Skin of body (tissue), 2 donors: ENCODE data around the gene SYNE2. TPM values are rescaled to one million over a fixed set of nuclear protein-coding genes. Genes with fewer than 3 reads are reported as not detected.

Source experiments
- DNase-seq: peaks from one replicate; lab custom pipeline; 2025; lab: John Stamatoyannopoulos, UW
- total RNA-seq: library from RNA; depleted of rRNA; stranded (reverse); fragments of >200 nt; gene quantifications from one replicate; pipeline ENCODE4 v1.2.3, GENCODE V29; 2014

Gene SYNE2
- total RNA-seq, 1 donor from 2014 or later, result 139 TPM

- DNase-seq, result no peak
Observed at GRCh38 chr14:64212666-64213065, 359.9 kb downstream of the SYNE2 start.

DNA sequence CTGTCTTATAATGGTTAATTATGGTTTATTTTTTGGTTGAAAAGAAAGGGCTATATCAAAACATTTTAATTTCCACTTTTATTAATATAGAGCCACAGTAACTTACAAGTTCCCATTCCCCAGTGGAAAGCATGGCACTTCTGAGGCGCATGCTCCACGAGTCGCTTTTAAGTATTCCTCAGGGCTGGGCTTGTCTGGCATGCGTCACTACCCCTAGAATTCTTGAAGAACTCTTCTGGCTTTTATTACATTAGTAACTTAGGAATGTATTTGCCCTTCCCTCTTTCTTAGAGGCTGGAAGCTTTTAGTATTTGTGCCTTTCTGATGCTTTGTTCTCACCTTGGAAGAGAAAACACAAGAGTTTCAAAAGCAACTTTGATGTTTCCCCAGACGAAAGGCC is 360.3 kb downstream of the SYNE2 start:
- DNase-seq, result no peak

DNA sequence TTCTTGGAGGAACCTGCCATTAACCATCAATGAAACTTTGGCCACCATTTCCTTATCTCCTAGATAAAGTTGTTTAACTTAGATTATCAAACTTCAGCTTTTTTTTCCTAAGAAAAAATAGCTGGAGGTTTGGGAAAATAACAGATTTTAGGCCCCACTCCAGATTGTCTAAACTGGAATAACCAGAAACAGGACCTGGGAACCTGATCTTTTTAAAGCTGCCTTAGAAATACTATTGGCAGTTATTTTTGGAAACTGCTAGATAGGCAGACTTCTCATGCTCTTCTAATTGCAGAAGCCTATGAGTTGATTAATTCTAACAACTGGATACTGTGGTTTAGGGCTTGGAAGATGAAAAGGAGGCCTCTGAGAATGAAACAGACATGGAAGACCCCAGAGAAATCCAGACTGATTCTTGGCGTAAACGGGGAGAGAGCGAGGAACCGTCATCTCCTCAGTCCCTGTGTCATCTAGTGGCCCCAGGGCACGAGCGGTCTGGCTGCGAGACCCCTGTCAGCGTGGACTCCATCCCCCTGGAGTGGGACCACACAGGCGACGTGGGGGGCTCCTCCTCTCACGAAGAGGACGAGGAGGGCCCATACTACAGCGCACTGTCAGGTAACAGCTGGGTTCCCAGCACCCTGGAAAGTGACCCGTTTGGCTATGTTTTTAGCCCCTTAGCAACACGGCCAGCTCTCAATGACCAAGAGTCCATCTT is 361.2 kb downstream of the SYNE2 start:
- DNase-seq, result no peak

GRCh38 chr14:64215274-64215673 is 362.5 kb downstream of the SYNE2 start:
- no peak for DNase-seq

DNA sequence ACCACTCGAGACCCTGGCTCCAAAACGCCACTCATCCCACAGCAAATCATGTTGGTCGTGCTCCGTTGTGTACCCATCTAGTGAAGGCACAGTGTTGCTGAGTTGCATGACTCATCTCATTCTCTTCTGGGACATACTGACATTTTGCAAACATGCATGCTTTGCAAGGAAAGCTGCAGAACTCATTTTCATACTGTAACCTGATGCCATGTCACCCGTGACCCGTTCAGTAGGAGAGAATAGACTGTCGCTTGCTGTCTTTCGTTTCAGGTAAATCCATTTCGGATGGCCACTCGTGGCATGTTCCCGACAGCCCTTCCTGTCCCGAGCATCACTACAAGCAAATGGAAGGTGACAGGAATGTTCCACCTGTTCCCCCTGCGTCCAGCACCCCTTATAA is 363.2 kb downstream of the SYNE2 start:
- DNase-seq, result no peak

DNA sequence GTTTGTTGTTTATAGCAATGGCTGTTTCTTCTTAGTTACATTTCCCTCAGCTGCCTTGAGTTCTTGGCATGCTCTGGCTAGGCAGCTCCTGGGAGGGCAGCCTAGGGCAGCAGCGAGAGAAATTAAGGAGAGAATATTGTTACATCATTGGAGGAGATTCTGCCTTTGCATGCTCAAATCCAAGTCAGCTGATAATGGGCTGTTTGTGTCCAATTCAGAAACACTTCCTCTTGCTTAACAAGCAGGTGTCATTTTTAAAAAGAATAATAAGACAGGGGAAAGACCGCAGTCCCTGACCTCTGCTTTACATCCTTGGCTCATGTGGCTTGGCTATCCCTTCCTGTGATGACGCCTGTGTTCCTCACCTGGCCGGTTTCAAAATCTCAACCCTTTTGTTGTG is 364.5 kb downstream of the SYNE2 start:
- no peak for DNase-seq

DNA sequence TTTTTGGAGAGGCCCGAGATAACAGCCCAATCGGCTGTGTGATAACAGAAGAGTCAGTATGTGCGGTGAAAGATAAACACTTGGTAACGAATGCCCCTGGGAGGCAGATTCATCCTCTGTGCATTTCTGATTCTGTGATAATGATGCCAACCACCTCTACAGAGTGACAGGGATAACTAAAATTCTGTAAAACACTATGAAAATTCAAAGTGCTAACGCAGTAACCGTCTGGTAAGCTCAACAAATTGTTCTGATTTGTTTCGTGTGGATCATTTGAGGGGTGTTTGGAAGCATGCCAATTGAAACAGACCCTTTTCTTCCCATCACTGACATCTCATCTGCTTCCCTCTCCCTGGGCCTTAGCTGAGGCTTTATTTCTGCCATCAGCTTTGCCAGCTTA is 365.0 kb downstream of the SYNE2 start:
- DNase-seq, result no peak

GRCh38 chr14:64218344-64219240 is 365.8 kb downstream of the SYNE2 start:
- DNase-seq, result no peak

DNA sequence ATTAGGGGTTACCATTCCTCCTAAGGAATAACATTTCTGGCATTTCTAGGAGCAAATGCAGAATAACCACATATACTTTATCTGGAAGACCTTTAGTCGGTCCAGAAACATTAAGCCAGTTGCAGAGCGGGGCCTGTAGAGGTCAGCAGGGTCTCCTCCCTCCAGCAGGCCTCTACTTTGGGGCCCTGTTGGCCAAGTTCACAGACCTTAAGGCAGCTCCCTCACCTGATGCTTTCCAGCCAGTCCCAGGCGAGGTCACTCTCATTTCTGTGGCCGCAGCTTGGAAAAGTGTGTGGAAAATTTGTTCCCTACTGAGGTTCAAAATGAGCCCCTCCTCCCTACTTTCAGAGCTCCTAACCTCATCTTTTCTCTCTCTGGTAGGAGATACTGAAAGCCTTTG is 367.3 kb downstream of the SYNE2 start:
- DNase-seq, result no peak

DNA sequence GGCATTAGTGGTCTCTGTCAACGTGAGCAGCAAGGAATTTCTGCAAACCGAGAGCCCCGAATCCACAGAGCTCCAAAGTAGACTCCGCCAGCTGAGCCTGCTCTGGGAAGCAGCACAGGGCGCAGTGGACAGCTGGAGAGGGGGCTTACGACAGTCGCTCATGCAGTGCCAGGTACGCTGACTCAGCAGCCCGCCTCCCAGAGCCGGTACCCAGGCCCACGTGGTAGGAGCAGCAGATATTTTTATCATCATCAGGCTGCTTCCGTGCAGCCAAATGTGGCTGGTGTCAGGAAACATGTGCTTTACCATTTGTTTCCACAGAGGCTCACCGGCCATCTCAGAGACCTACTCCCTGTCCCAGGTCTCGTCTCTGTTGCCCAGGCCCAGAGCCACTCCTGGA is 367.7 kb downstream of the SYNE2 start:
- DNase-seq, result no peak

GRCh38 chr14:64221391-64222003 is 368.7 kb downstream of the SYNE2 start:
- no peak for DNase-seq

DNA sequence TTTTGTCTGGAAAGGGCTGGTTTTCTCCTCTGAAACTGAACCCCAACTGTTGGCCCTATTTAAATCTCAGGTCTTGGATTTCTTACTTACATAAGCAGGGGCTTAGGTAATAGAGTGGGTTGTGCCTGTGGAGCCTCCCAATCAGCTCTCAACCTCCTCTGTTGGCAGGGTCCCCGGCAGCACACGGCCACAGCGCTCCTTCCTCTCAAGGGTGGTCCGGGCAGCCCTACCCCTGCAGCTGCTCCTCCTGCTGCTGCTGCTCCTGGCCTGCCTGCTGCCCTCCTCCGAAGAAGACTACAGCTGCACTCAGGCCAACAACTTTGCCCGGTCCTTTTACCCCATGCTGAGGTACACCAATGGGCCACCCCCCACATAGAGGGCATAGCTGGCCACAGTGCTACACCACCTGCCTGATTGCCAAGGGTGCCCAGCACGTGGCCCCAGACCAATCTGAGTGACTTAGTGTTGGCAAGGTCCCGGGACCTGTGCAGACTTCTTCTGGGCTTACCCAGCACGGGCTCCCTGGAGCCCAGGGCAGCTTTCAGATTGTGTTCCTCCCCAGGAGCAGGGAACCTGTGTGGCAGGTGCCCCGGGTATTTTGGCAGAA is 372.4 kb downstream of the SYNE2 start:
- no peak for DNase-seq

- no peak for DNase-seq
Observed at GRCh38 chr14:64227856-64228255, 375.1 kb downstream of the SYNE2 start.

DNA sequence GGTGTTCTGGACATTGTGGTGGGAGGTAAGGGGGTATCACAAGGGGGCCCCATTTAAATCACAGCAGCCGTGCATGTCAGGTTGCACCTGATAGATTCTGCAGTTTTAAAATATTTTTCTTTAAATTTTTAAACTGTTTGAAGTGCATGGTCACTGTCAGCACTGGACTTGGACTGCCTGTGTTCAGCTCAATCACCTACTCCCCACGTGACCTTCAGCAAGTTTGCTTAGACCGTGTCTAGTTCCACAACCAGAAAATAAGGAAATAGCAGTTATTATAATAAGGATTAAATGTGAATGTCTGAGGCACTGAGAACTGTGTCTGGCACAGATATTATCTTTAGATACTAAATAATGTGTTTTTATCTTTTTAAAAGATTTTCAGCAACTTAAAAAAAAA is 376.7 kb downstream of the SYNE2 start:
- no peak for DNase-seq

GRCh38 chr14:64232095-64232838 is 379.5 kb downstream of the SYNE2 start:
- DNase-seq, result no peak

- DNase-seq, result no peak
Observed at GRCh38 chr14:64232944-64233343, 380.1 kb downstream of the SYNE2 start.

DNA sequence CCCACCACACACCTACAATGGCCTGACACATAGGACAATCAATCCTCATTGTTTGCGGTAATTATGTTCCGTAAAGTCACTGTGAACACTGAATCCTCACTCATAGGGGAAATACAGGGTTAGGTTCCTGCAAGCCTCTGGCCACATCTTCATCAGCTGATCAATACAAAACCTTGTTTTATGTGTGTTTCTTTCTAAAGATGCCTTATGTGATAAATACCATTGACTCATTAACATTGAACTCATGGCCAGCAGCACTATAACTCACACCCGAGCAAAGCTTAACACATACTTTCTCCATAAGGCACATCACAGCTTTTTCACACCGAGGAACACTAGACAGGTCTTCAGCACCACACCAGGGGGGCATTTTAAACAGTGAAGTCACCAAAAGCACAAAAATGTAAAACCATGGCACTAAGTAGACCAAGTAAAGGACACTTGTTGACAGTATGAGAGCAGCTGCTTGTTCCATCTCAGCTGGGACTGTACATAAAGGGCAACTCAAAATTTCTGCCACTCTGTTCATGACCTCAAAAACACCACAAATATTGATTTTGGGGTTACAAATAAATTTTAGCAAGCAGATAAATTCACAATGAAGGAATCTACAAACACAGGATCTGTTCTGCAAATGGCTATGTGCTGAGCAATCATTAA is 380.9 kb downstream of the SYNE2 start:
- DNase-seq, result no peak

- DNase-seq, result no peak
Observed at GRCh38 chr14:64234877-64235651, 382.3 kb downstream of the SYNE2 start.

- DNase-seq, result no peak
Observed at GRCh38 chr14:64235652-64236640, 383.1 kb downstream of the SYNE2 start.
